ENCODE results near the gene ANKRD44.

DNA sequence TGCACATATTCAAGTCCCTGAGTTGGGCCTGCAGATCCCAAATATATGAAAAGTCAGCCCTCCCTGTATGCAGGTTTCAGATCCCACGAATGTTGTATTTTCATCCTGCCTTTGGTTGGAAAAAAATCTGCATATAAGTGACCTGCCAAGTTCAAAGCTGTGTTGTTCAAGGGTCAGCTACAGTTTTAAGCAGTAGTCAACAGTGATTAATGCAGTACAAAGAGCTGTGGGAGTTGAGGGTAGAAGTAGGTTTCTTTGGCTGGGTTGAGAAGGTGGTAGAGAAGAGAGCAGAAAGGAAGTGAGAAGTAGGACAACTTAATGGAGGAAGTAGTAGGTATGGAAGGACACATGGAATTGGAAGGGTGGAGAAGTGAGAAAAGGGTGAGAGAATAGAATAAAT lies 127.9 kb downstream of the ANKRD44 start:
- TF ChIP-seq, protein P1, sequence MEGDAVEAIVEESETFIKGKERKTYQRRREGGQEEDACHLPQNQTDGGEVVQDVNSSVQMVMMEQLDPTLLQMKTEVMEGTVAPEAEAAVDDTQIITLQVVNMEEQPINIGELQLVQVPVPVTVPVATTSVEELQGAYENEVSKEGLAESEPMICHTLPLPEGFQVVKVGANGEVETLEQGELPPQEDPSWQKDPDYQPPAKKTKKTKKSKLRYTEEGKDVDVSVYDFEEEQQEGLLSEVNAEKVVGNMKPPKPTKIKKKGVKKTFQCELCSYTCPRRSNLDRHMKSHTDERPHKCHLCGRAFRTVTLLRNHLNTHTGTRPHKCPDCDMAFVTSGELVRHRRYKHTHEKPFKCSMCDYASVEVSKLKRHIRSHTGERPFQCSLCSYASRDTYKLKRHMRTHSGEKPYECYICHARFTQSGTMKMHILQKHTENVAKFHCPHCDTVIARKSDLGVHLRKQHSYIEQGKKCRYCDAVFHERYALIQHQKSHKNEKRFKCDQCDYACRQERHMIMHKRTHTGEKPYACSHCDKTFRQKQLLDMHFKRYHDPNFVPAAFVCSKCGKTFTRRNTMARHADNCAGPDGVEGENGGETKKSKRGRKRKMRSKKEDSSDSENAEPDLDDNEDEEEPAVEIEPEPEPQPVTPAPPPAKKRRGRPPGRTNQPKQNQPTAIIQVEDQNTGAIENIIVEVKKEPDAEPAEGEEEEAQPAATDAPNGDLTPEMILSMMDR (IDR thresholded peaks at IDR 0.05) = no peak
- TF ChIP-seq POLR2AphosphoS5 (IDR thresholded peaks at IDR 0.05; ENCODE audit: low read depth, low read length) = no peak
